Measurements from ENCODE around the gene CD22.

- TF ChIP-seq ZNF274 (IDR thresholded peaks at IDR 0.05; ENCODE audit: borderline replicate concordance, extremely low read depth, low read length) (no peak), TEAD4 (IDR thresholded peaks at IDR 0.05; ENCODE audit: low read depth, low read length) (no peak), YY1 (IDR thresholded peaks at IDR 0.05; ENCODE audit: low read depth, low read length) (no peak), HDAC2 (IDR thresholded peaks at IDR 0.05; ENCODE audit: borderline replicate concordance in 1 of 2, low read depth in 2 of 2, low read length in 2 of 2) (no peak), POLR2A (IDR thresholded peaks at IDR 0.05; ENCODE audit: control extremely low read depth in 1 of 2, low read depth in 2 of 2, low read length in 2 of 2) (no peak), CHD2 (IDR thresholded peaks at IDR 0.05; ENCODE audit: low read length) (no peak), EGR1 (IDR thresholded peaks at IDR 0.05; ENCODE audit: borderline replicate concordance, low read depth, low read length) (no peak)
- TF ChIP-seq, protein P1, sequence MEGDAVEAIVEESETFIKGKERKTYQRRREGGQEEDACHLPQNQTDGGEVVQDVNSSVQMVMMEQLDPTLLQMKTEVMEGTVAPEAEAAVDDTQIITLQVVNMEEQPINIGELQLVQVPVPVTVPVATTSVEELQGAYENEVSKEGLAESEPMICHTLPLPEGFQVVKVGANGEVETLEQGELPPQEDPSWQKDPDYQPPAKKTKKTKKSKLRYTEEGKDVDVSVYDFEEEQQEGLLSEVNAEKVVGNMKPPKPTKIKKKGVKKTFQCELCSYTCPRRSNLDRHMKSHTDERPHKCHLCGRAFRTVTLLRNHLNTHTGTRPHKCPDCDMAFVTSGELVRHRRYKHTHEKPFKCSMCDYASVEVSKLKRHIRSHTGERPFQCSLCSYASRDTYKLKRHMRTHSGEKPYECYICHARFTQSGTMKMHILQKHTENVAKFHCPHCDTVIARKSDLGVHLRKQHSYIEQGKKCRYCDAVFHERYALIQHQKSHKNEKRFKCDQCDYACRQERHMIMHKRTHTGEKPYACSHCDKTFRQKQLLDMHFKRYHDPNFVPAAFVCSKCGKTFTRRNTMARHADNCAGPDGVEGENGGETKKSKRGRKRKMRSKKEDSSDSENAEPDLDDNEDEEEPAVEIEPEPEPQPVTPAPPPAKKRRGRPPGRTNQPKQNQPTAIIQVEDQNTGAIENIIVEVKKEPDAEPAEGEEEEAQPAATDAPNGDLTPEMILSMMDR (IDR thresholded peaks at IDR 0.05; ENCODE audit: control extremely low read depth in 1 of 3, insufficient read depth in 1 of 3, low read depth in 1 of 3, low read length in 3 of 3): no peak
Measured at GRCh38 chr19:35310331-35310730, 18.7 kb upstream of the CD22 start.

Data from H1 (cell line).